AG04449 (cell line): ENCODE measurements around the gene RHNO1.

ENCODE experiments used
- CTCF ChIA-PET: fragments of 350-600 bp; formaldehyde crosslinking; extraction: SDS; loops from one replicate; lab custom pipeline; 2021; ENCODE audit warnings: antibody characterized with exemption; lab: Yijun Ruan, JAX
- POLR2A ChIA-PET: fragments of 400-600, 350-600 bp; formaldehyde crosslinking; extraction: SDS; loops from one replicate; lab custom pipeline; 2020; ENCODE audit warnings: antibody characterized with exemption, inconsistent platforms; lab: Yijun Ruan, JAX
- DNase-seq: peaks from one replicate; pipeline ENCODE4 v3.0.0-alpha.2; 2010; ENCODE audit warnings: low read depth, low spot score
- H3K4me3 ChIP-seq: 2 replicates; pipeline ENCODE4 v1.5.1; 2011; ENCODE audit warnings: low read depth, mild to moderate bottlenecking, control low read depth, low read length
- CTCF ChIP-seq: IDR thresholded peaks from one replicate; pipeline ENCODE4 v1.5.1; 2011; ENCODE audit warnings: mild to moderate bottlenecking, moderate library complexity, low read length, control low read depth, inconsistent platforms; ENCODE audit not compliant: insufficient read depth; ENCODE audit errors: missing control alignments

Gene RHNO1

GRCh38 chr12:2856051-2856450 is 21.0 kb upstream of the RHNO1 start:
- POLR2A ChIA-PET, result no interaction called here
- CTCF ChIA-PET, result interaction anchor here (0.9 to 5.0 kb wide), 6 partner anchors 11 to 186 kb away, joined by 3 to 36 read pairs (median 8); no protein-coding TSS in a partner anchor
- no peak overlapping the region for H3K4me3 ChIP-seq
- TF ChIP-seq CTCF, result no peak
- no peak for DNase-seq

- DNase-seq, result no peak
- POLR2A ChIA-PET, result interaction anchor here (0.9 kb wide), 1 partner anchor 9 kb away, joined by 3 read pairs; no protein-coding TSS in a partner anchor
- no peak for TF ChIP-seq CTCF
- H3K4me3 ChIP-seq, result no peak within 1 kb of the TSS
- CTCF ChIA-PET, result interaction anchor here (0.6 to 5.0 kb wide), 5 partner anchors 11 to 1966 kb away, joined by 4 to 36 read pairs (median 11); no protein-coding TSS in a partner anchor
Measured at GRCh38 chr12:2857021-2857431, 20.0 kb upstream of the RHNO1 start, which contains the start of gene TEX52. Gene TEX52, minus strand, starts transcription at chr12:2857039. Its CDS starts 13 bp downstream, at chr12:2857026.

- no peak for TF ChIP-seq CTCF
- no peak overlapping the region for H3K4me3 ChIP-seq
- ChIA-PET POLR2A (interaction anchor here (0.9 kb wide), 1 partner anchor 8 kb away, joined by 3 read pairs; no protein-coding TSS in a partner anchor), CTCF (interaction anchor here (1.0 to 5.0 kb wide), 6 partner anchors 8 to 184 kb away, joined by 3 to 36 read pairs (median 6); no protein-coding TSS in a partner anchor)
- DNase-seq, result no peak
Measured at GRCh38 chr12:2857576-2857975, 19.4 kb upstream of the RHNO1 start.

GRCh38 chr12:2858334-2858733 is 18.7 kb upstream of the RHNO1 start:
- ChIA-PET POLR2A (no interaction called here), CTCF (interaction anchor here (1.0 to 2.1 kb wide), 4 partner anchors 8 to 184 kb away, joined by 3 to 6 read pairs (median 4); no protein-coding TSS in a partner anchor)
- no peak overlapping the region for H3K4me3 ChIP-seq
- TF ChIP-seq CTCF, result no peak
- no peak for DNase-seq

- CTCF ChIA-PET, result interaction anchor here (1.1 to 1.2 kb wide), 2 partner anchors 9 to 15 kb away, joined by 3 to 5 read pairs; no protein-coding TSS in a partner anchor
- no peak overlapping the region for H3K4me3 ChIP-seq
- no peak for TF ChIP-seq CTCF
- POLR2A ChIA-PET, result no interaction called here
- no peak for DNase-seq
Measured at GRCh38 chr12:2858944-2859421, 18.0 kb upstream of the RHNO1 start.

- POLR2A ChIA-PET, result no interaction called here
- H3K4me3 ChIP-seq, result no peak overlapping the region
- TF ChIP-seq CTCF, result no peak
- CTCF ChIA-PET, result interaction anchor here (1.5 kb wide), 1 partner anchor 14 kb away, joined by 4 read pairs; no protein-coding TSS in a partner anchor
- DNase-seq, result no peak
Measured at GRCh38 chr12:2860170-2860569, 16.9 kb upstream of the RHNO1 start.
